Liver (tissue), 5 donors: ENCODE measurements around the gene ANKMY1. TPM values are rescaled to one million over a fixed set of nuclear protein-coding genes. Genes with fewer than 3 reads are reported as not detected.

Experiments used
- polyA plus RNA-seq, 2 donors: library from polyadenylated mRNA; stranded (reverse) in 1 of 2; unstranded in 1 of 2; fragments of 200-250 nt in 1 of 2; fragments of >200 nt in 1 of 2; fragmentation: Nextera tagmentation in 1 of 2; extraction: Ambion mirVana in 1 of 2; gene quantifications; one replicate each; pipeline versions ENCODE4 v1.2.1 to v1.2.3, GENCODE V29; 2013 to 2015
- small RNA-seq: library from RNA; depleted of rRNA; stranded (forward); fragments of <200 nt; gene quantifications from one replicate; pipeline ENCODE3, GENCODE V24; 2014
- total RNA-seq, 2 donors: library from RNA; depleted of rRNA; stranded (reverse); fragments of >200 nt; gene quantifications; one replicate each; pipeline ENCODE4 v1.2.3, GENCODE V29; 2014
- donor health status: healthy.
- donor health status: healthy.
- donor health status: healthy.

Gene ANKMY1
- total and polyA plus RNA-seq, 4 donors = 2.5 to 12.8 (median 4.2) TPM

Small RNA genes lying within 50 kb of the gene (small RNA-seq; reads per million reads assigned to genes)
- gene MIR149 = 1.9 reads per million, percentile 87 among the genes with 10 or more reads in this experiment

Other genes starting within 250 kb of the ANKMY1 start
- 10 to 100 TPM in 1 of 2 donors, 1 to 10 TPM in 1; 3.2 to 13.4 TPM for gene GPC1, start 122.3 kb downstream of the ANKMY1 start, total RNA-seq
- 10 to 100 TPM in 1 of 2 donors, 1 to 10 TPM in 1; 4.8 to 41.0 TPM for gene GPC1, start 122.3 kb downstream of the ANKMY1 start, polyA plus RNA-seq
- 1 to 10 TPM; 1.9 to 3.5 TPM for gene DUSP28, start 2.4 kb upstream of the ANKMY1 start, total RNA-seq
- 1 to 10 TPM; 2.4 to 4.1 TPM for gene DUSP28, start 2.4 kb upstream of the ANKMY1 start, polyA plus RNA-seq
- gene RNPEPL1, start 10.5 kb upstream of the ANKMY1 start, total RNA-seq = 10 to 100 TPM; 26.1 to 32.8 TPM
- 10 to 100 TPM; 24.8 to 43.9 TPM for gene RNPEPL1, start 10.5 kb upstream of the ANKMY1 start, polyA plus RNA-seq
- 10 to 100 TPM in 1 of 2 donors, 1 to 10 TPM in 1; 5.3 to 11.3 TPM for gene CAPN10, start 28.7 kb upstream of the ANKMY1 start, total RNA-seq
- gene CAPN10, start 28.7 kb upstream of the ANKMY1 start, polyA plus RNA-seq = 1 to 10 TPM; 4.8 to 7.6 TPM
- 1 to 10 TPM in 1 of 2 donors, under 1 TPM in 1; 0.50 to 2.4 TPM for gene GPR35, start 67.5 kb upstream of the ANKMY1 start, total RNA-seq
- gene GPR35, start 67.5 kb upstream of the ANKMY1 start, polyA plus RNA-seq = under 1 TPM; 0.30 to 0.38 TPM
- not detected for gene AQP12B, start 124.9 kb upstream of the ANKMY1 start, total RNA-seq
- not detected for gene AQP12B, start 124.9 kb upstream of the ANKMY1 start, polyA plus RNA-seq
- gene AQP12A, start 133.9 kb upstream of the ANKMY1 start, total RNA-seq = not detected
- not detected for gene AQP12A, start 133.9 kb upstream of the ANKMY1 start, polyA plus RNA-seq